Islet of Langerhans (tissue), 1 donor: ENCODE data around the gene LCN9.

Source experiments
- FAIRE-seq: peaks from one replicate; lab custom pipeline; 2011; peaks lifted over from hg19 to GRCh38; lab: Jason Lieb, UNC

LCN9 gene

GRCh38 chr9:135673941-135674340 lies 10.8 kb downstream of the LCN9 start:
- FAIRE-seq: no peak

- FAIRE-seq: no peak
These were observed 11.9 kb downstream of the LCN9 start for GRCh38 chr9:135674977-135675376.

DNA sequence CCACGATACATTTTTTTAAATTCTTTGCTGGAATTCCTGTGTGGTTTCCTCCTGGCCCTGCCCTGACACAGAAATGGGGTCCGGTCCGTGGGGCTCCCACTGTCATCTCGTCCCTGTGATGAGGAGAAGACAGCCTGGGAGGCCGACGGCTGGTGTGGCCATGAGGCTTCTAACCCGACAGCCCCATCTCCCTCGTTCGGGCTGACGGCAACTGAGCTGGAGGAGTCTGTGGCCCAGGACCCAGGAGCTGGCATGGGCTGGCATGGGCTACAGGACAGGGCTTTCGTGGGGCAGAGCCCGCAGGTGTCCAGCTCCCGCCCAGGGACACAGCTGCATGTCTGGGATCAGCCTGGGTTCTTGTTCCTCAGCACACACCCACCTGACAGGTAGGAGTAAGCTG lies 13.8 kb downstream of the LCN9 start:
- FAIRE-seq: no peak

- FAIRE-seq: no peak
These were observed 14.6 kb downstream of the LCN9 start for GRCh38 chr9:135677641-135678168.

DNA sequence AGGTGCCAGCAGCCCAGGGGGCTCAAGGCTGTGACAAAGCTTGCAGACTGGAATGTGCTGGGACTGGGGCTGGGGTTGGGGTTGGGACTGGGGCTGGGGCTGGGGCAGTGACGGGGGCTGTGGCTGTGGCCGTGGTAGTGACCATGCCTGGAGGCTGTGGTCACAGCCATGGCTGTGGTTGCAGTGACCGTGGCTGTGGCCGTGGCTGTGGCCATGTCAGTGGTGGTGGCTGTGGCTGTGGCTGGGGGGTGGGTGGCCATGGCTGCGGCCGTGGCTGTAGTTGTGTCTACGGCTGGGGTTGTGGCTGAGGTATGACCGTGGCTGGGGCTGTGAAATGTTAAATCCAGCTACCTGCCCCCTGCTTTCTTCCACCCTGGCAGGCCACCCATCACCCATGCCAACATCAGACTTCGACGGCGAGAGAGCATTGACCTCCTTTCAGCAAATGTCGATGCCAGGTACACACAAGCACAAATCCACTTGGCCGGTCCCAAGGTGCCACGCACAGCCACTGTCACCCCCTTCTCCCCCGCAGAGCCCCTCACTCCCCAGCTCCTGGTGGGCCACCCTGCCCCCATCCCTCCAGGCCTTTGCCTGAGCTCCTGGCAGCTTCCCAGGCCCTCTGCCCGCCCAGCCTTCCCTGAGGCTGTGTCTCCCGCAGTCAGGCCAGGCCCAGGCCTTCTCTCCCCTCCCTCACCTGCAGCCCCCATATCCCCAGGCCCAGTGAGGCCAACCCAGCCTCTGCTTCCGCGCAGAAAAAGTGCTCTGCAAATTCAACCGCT lies 15.3 kb downstream of the LCN9 start:
- no peak for FAIRE-seq

GRCh38 chr9:135680056-135680455 lies 16.9 kb downstream of the LCN9 start:
- FAIRE-seq: no peak

DNA sequence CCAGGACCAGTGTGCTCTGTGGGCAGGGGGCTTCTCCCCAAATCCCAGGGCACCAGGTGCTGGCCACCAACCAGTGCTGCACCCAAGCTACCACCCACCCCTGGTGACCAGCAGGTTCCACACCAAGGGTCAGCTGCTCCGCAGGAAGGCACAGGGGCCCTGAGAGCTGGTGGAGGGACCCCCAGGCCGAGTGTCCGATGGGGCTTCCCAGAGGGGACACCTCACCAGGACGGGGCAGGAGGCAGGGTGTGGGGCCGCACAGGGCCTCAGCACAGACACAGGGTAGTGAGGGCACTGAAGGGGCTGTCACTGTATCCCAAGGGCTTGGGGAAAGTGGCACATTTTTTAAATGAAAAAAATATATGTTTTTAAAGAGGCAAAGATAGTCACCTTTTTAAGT lies 18.1 kb downstream of the LCN9 start:
- no peak for FAIRE-seq

- no peak for FAIRE-seq
These were observed 20.4 kb downstream of the LCN9 start for GRCh38 chr9:135683401-135684034.

- FAIRE-seq: no peak
These were observed 21.6 kb downstream of the LCN9 start for GRCh38 chr9:135684691-135685090.

DNA sequence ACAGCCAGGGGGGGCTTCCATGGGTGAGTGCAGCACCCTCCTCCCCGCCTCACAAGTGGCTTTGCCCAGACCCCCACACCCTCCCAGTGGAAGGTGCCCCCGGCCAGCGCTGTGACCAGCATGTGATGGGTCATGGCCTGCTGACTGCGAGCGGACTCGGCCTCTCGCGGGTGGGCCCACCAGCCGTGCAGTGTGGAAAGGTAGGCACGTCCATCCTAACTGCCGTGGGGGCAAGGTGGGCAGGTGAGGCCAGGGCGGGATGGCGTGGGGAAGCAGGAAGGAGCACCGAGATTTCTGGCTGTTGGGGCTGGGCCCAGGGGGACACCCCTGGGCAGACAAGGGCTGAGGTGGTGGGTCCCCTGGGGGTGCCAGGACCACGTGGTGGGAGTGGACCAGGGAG lies 24.1 kb downstream of the LCN9 start:
- FAIRE-seq: no peak

- FAIRE-seq: no peak
These were observed 25.9 kb downstream of the LCN9 start for GRCh38 chr9:135689011-135689410.

DNA sequence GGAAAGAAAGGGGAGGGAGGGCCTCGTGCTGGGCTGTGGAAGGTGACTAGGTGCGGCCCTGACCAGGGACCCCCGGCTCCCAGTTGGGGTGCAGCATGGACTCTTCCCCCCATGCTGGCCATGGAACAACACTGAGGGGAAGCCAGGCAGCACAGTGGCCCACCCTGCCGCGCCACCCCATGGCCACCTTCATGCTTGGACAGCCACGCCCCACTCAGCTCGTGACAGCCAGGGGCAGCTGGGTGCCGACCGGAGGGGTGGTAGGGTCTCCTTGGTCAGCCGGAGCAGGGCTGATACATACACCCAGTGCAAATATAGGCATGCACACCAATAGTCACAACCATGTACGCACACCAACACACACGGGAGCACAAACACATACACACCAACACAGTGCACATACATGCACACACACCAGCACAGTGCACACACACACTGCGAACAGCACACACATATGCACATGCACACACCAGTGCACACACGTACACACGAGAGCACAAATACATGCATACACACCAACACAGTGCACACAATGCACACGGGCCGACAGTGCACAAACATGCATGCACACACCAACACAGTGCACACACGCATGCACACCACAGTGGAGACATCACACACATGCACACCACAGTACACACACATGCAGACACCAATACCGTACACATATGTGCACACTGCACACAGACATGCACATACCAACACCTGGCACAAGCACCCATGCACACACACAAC lies 27.9 kb downstream of the LCN9 start:
- FAIRE-seq: no peak

GRCh38 chr9:135692410-135692809 lies 29.3 kb downstream of the LCN9 start:
- no peak for FAIRE-seq

GRCh38 chr9:135693265-135693664 lies 30.2 kb downstream of the LCN9 start:
- no peak for FAIRE-seq

DNA sequence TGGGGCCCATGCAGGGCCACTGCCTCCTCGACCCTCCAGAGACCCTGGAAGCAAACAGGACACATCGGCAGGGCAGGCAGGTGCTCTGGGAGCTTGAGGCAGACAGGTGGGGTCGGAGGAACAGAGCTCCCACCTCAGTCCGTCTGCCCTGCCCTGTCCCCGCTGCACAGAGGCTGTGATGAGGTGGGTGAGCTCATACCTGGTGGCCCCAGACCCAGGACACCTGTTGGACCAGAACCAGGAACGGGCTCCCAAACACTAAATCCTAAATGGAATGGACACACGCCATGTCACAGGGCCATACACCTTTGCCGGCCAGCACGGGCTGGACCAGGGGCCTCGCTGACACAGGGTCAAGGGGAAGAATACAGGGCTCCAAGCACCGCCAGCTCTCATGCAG lies 30.7 kb downstream of the LCN9 start:
- no peak for FAIRE-seq

- FAIRE-seq: no peak
These were observed 31.3 kb downstream of the LCN9 start for GRCh38 chr9:135694414-135694813.

DNA sequence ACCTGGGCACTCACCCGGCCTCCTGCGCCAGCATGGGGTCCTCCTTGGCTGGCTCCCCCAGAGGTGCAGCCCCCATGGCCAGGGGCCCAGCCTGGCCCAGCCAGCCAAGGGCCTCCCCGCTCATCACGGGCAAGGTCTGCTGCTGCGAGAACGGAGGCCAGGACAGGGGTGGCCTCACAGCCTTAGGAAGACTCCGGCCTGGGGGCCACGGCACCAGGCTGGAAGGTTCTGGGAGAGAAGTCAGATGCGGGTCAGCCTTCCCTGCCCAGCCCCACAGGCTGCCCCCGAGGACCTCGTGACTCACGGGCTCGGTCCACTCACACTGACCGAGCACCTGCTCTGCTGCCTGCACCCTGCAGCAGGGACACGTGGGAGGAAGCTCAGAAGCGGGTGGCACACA lies 31.9 kb downstream of the LCN9 start:
- no peak for FAIRE-seq

DNA sequence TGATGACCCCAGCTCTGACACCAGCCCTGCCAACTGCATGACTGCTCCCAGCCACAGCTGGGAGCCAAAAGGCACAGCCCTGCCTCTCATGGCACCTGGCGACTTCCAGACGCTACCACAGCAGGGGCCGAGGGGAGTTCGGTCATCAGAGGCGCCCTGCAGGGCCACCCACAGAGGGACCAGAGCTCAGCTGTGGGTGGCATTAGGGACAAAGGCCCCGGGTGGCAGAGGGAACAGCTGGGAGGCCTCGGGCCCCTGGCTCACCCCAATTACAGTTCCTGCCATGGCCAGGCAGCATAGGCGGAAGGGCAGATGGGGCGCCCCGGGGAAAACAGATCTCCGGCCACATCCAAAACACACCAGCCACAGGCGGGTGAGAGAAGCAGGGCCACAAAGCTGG lies 32.5 kb downstream of the LCN9 start:
- FAIRE-seq: no peak

DNA sequence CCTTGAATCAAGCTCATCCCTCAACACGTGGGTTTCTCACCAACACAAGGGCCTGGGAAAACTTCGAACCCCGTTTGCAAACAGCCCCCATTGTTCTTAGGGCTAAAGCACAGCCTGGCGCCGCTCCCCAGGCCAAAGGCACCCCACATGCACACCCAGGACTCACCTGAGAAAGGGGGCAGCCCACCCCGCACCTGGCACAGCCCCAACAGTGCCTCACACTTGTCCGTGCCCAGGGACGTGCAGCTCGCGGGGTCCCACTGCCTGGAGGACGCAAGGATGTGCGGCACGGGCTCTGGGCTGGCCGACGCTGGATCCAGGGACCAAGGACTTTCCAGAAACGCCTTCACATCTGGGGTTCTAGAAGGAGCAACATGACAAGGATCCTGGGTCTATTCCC lies 33.3 kb downstream of the LCN9 start:
- no peak for FAIRE-seq

DNA sequence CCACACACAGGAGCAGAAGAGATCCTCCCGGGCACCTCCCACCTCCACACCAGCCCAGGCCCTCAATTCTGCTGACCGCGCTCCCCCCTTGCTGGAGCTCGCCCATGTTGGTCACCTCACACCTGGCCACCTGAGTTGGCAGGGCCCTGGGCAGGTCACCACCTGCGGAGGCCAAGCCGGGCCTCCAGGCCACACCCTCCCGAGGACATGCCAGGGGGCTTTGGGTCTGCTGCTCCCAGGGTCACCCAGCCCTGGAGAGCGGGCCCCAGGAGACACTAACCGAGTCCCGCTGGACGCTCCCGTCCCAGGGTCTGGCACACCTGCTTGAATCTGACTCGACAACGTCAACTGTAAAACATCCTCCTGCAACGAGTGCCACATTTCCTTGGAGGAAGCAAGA lies 34.1 kb downstream of the LCN9 start:
- FAIRE-seq: no peak

GRCh38 chr9:135698236-135698635 lies 35.1 kb downstream of the LCN9 start:
- FAIRE-seq: no peak

- FAIRE-seq: no peak
These were observed 35.7 kb downstream of the LCN9 start for GRCh38 chr9:135698767-135699166.

DNA sequence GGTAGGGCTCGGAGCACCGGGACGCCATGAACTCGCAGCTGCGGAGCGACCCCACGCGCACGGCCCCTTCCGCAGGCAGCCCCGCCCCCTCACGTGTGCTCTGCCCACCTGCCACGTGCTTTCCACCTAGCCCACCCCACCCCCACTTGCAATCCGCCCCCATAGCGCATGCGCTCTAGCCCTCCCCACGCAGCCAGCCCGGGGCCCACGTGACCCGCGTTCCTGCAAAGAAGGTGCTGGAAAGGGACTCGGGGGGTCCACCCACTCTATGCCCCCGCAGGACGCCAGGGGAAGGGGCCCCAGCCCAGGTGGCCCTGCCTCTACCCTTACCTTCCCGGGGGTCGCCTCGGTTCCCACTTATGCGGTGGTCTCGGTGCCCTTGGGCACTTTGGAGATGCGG lies 36.3 kb downstream of the LCN9 start, which contains the start of gene SOHLH1:
TSS of gene SOHLH1 (minus strand) at position 42 of the 400 bp plus-strand sequence. CDS start at position 28, 14 bp downstream.
- FAIRE-seq: no peak
